Measurements from ENCODE around the gene RAB11B. TPM values are rescaled to one million over a fixed set of nuclear protein-coding genes. Genes with fewer than 3 reads are reported as not detected.

The RAB11B gene
- total RNA-seq, 1 donor from 2014 or later: 191 TPM

- no peak overlapping the region for H3K4me3 Mint-ChIP-seq (ENCODE audit: low read depth)
- TF ChIP-seq, protein P1, sequence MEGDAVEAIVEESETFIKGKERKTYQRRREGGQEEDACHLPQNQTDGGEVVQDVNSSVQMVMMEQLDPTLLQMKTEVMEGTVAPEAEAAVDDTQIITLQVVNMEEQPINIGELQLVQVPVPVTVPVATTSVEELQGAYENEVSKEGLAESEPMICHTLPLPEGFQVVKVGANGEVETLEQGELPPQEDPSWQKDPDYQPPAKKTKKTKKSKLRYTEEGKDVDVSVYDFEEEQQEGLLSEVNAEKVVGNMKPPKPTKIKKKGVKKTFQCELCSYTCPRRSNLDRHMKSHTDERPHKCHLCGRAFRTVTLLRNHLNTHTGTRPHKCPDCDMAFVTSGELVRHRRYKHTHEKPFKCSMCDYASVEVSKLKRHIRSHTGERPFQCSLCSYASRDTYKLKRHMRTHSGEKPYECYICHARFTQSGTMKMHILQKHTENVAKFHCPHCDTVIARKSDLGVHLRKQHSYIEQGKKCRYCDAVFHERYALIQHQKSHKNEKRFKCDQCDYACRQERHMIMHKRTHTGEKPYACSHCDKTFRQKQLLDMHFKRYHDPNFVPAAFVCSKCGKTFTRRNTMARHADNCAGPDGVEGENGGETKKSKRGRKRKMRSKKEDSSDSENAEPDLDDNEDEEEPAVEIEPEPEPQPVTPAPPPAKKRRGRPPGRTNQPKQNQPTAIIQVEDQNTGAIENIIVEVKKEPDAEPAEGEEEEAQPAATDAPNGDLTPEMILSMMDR (IDR thresholded peaks at IDR 0.05; ENCODE audit: unreplicated experiment): no peak
- peaks cover 17% of the 10 kb centered on the region for H3K4me1 Mint-ChIP-seq (ENCODE audit: low read depth)
- no peaks in the 10 kb centered on the region for H3K9me3 Mint-ChIP-seq (ENCODE audit: low read depth)
- H3K27ac Mint-ChIP-seq: peak overlapping the region; percentile 71
- H3K36me3 Mint-ChIP-seq (ENCODE audit: insufficient read depth): peaks cover 11% of the 10 kb centered on the region
- H3K27me3 Mint-ChIP-seq: no peaks in the 10 kb centered on the region
- no peak for DNase-seq (ENCODE audit: low spot score, unreplicated experiment)
These were observed 7.1 kb downstream of the RAB11B start for GRCh38 chr19:8397271-8397670.

- Mint-ChIP-seq H3K9me3 (ENCODE audit: low read depth) (no peaks in the 10 kb centered on the region), H3K27me3 (no peaks in the 10 kb centered on the region), H3K4me1 (ENCODE audit: low read depth) (peaks cover 17% of the 10 kb centered on the region), H3K4me3 (ENCODE audit: low read depth) (no peak overlapping the region), H3K27ac (no peak overlapping the region), H3K36me3 (ENCODE audit: insufficient read depth) (peaks cover 11% of the 10 kb centered on the region)
- no peak for DNase-seq (ENCODE audit: low spot score, unreplicated experiment)
- TF ChIP-seq, protein P1 (IDR thresholded peaks at IDR 0.05; ENCODE audit: unreplicated experiment): no peak
These were observed 7.7 kb downstream of the RAB11B start for GRCh38 chr19:8397746-8398310.

DNA sequence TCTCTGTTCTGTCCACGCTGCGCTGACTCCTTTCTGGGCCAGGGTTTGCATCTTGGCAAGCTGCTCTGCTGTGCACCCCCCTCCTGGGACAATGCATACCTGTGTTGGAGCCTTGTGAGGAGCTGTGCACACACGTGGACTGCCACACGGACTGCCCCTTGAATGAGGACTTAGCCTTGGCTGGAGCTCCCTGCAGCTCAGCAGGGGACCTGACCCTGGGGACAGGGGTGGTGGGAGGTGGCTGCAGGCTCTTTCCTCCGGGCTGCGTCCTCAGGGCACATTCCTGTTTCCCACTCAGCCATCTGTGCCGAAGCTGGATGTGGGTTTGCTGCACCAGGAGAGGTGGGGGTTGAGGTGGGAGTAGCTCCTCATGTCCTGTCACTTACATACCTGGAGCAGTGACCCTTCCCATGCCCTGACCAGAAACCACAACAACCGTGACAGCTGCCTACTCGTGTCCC lies 8.2 kb downstream of the RAB11B start:
- Mint-ChIP-seq H3K27me3 (no peaks in the 10 kb centered on the region), H3K4me1 (ENCODE audit: low read depth) (peaks cover 14% of the 10 kb centered on the region), H3K36me3 (ENCODE audit: insufficient read depth) (peaks cover 10% of the 10 kb centered on the region), H3K27ac (peak overlapping the region; percentile 29), H3K9me3 (ENCODE audit: low read depth) (no peaks in the 10 kb centered on the region), H3K4me3 (ENCODE audit: low read depth) (no peak overlapping the region)
- TF ChIP-seq, protein P1 (IDR thresholded peaks at IDR 0.05; ENCODE audit: unreplicated experiment): no peak
- no peak for DNase-seq (ENCODE audit: low spot score, unreplicated experiment)

GRCh38 chr19:8399681-8400188 lies 9.6 kb downstream of the RAB11B start:
- H3K27ac Mint-ChIP-seq: no peak overlapping the region
- peaks cover 8% of the 10 kb centered on the region for H3K4me1 Mint-ChIP-seq (ENCODE audit: low read depth)
- no peak overlapping the region for H3K4me3 Mint-ChIP-seq (ENCODE audit: low read depth)
- no peaks in the 10 kb centered on the region for H3K9me3 Mint-ChIP-seq (ENCODE audit: low read depth)
- peaks cover 11% of the 10 kb centered on the region for H3K36me3 Mint-ChIP-seq (ENCODE audit: insufficient read depth)
- no peaks in the 10 kb centered on the region for H3K27me3 Mint-ChIP-seq
- TF ChIP-seq, protein P1 (IDR thresholded peaks at IDR 0.05; ENCODE audit: unreplicated experiment): no peak
- DNase-seq (ENCODE audit: low spot score, unreplicated experiment): no peak

DNA sequence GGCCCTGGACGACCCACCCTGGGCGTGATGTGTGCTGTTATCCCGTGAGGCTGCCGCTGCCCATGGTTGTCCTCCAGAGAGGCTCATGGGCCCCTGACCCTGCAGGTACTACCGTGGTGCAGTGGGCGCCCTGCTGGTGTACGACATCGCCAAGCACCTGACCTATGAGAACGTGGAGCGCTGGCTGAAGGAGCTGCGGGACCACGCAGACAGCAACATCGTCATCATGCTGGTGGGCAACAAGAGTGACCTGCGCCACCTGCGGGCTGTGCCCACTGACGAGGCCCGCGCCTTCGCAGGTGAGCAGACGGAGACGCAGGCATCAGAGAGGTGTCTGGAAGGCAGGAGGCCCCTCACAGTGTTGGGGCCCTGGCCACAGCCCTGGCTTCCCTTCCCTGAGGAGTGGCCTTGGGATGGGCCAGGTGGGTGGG lies 11.8 kb downstream of the RAB11B start:
- DNase-seq (ENCODE audit: low spot score, unreplicated experiment): no peak
- H3K4me1 Mint-ChIP-seq (ENCODE audit: low read depth): peaks cover 3% of the 10 kb centered on the region
- no peaks in the 10 kb centered on the region for H3K27me3 Mint-ChIP-seq
- no peak overlapping the region for H3K4me3 Mint-ChIP-seq (ENCODE audit: low read depth)
- H3K36me3 Mint-ChIP-seq (ENCODE audit: insufficient read depth): peaks cover 12% of the 10 kb centered on the region
- TF ChIP-seq, protein P1 (IDR thresholded peaks at IDR 0.05; ENCODE audit: unreplicated experiment): no peak
- peak overlapping the region; percentile 56 for H3K27ac Mint-ChIP-seq
- H3K9me3 Mint-ChIP-seq (ENCODE audit: low read depth): no peaks in the 10 kb centered on the region

Measured in progenitor cell of endocrine pancreas (in vitro differentiated cells).